ENCODE results near the gene ADPGK.

ADPGK gene

GRCh38 chr15:72787526-72787925 is 4.0 kb upstream of the ADPGK start:
- DNase-seq: no peak

DNA sequence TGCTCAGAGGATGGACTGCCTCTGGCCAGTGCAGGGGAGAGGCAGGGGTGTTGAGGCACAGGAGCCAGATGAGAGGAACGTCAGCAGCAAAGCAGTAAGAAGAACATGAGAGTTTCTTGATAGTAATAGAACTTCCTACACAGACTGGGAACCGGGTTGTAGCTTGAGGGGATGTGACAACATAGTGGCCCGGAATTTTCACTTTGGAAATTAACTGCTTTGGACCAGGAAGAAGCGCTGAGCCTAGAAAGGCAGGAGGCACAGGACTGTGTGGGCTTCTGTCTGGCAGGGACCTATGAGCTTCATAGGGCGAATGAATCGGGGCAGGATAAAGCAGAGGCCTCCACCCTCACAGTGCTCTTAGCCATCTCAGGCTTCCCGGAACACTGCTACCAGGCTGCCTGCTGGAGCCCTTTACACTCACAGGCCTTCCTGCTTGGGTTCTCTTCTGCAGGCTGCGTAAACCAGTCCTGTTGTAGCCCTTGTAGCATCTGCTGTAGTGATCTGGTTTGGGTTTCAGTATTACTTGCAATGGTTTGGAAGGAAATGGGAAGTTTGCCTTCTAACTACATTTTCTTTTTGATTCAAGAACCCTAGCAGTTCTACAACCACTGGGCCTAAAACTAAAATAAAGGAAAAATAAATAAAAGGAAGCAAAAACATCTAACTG is 3.3 kb upstream of the ADPGK start:
- DNase-seq: no peak

- DNase-seq: no peak
Observed at GRCh38 chr15:72786242-72786641, 2.7 kb upstream of the ADPGK start.

DNA sequence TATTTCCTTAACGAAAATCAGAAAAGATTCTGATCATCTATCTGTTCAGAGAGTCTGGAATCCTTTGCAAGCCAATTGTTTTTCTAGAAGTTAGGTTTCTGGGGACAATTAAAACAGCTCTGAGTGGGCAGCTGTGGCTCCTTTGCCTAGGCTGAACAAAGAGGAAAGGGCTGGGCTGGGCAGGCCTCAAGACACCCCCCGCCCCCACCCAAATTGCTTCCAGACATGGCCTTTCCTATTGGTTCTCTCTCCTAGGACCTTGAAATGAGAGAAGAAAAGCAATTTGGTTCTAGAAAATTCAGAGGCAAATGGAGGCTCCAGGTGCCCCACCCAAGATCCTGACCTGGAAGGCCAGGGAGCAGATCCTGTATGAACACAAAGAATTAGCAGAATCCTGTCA is 2.3 kb upstream of the ADPGK start:
- DNase-seq: no peak

GRCh38 chr15:72785432-72785831 is 1.9 kb upstream of the ADPGK start:
- DNase-seq: no peak

DNA sequence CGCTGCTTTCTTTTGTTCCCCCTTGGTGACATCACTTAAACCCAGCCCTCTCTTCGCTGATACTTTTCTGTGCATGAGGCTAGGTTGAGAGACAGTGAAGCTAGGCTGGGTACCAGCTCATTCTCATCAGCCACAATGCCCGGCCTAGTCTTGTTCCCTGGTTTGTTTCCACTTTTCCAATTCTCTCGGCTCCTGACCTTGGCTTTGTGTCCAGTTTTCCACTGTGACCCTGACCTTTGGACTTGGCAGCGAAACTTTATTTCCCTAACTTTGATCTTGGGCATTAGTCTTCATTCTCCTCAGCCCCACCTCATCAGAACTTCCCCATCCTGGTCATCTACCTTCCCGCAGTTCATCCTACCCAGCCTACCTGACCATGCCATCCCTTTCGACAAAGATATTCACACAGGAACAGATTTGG is 908 bp upstream of the ADPGK start:
- DNase-seq: no peak

GRCh38 chr15:72783004-72783639 is 436 bp downstream of the ADPGK start:
- peak in 1 of 2 experiments; percentile 52 for DNase-seq

GRCh38 chr15:72782274-72783003 is 1.1 kb downstream of the ADPGK start:
- no peak for DNase-seq

- DNase-seq: no peak
Observed at GRCh38 chr15:72781631-72782030, 1.9 kb downstream of the ADPGK start.

DNA sequence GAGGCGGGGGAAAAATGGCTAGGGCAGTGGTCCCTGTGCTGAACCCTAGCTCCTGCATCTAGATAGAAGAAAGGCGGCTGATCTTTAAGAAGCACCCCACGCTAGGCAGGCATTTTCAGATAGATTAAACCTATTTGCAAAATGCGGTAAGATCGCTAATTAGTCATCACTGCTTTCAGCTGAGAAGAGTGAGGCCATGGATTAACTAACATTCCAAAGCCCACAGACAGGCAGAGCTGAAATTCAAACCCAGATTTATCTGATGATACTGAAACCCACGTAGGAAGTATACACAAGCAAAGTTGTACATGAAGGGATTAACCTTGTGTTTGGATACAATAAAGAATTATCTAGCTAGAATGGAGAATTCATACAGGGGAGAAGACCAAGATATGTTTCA is 4.8 kb downstream of the ADPGK start:
- no peak for DNase-seq

DNA sequence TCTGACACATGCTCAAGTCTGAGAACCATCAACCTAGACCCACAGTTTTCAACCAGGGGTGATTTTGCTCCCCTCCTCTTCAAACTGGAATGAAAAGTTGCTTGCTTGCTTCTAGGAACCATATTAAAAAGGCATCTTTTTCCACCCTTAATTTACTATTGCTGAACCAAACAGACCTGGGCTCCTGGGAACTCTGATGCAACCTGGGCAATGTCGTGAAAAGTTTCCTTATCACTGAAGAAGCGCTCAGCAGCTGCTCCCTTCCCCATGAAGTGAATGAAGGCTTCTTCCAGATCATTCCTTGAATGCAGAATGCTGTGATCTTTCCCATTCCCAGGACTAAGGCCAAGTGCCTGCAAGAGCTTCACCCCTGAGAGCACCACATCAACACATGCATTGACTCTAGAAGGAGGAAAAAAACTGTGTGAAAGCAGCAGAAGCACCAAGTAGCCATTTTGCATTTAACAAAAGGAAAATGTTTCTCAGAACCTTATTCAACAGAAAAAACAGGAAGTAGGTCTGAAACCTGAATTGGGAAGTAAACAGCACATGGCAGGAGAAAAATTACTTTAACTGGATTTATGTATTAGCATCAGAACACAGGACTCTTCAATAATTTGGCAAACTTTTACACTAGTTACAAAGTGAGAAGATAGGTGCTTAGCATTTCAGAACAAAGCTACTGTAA is 8.7 kb downstream of the ADPGK start:
- no peak for DNase-seq

- no peak for DNase-seq
Observed at GRCh38 chr15:72771329-72771725, 12.2 kb downstream of the ADPGK start.

DNA sequence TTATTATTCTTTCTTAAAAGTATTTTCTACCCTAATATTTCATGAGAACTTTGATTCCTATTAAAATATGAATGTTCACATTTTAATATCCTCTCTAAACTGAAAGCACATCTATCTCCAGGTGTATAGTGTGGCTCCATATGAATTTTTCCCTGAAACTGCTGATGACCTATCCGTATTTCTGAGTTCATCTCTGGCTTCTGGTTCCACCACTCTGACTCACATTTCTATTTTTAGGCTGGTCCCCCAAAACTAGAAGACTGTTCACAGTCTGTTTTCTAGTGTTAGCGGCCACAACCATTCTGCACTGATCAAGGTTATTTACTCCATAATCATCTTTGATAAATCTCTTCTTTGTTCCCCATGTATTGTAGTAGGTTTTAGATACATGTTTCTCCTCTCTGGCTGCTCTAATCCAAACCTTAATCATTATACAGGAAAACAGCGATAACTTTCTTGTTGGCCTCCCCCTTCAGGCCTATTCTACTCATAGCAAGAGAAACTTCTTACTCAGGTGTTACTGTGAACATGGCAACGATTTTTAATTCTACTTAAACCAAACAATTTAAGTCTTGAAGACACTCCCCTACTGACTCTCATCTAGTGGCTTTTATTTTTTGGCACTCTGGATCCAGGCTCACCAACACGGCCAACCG is 12.8 kb downstream of the ADPGK start:
- DNase-seq: no peak

DNA sequence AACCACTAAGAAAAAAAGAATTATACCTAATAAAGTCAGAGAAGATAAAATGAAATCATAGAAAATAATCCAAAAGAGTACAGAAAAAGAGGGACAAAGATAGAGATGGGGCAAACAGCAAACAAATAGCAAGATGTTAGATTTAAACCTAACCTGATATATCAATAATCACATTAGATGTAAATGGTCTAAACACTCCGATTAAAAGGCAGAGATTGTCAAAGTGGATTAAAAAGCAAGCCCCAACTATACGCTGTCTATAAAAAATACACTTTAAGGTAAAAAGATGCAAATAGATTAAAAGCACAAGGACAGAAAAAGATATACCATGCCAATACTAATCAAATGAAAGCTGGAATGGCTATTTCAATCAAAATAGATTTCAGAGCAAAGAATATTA is 16.8 kb downstream of the ADPGK start:
- DNase-seq: no peak

- DNase-seq: no peak
Observed at GRCh38 chr15:72766025-72766424, 17.5 kb downstream of the ADPGK start.

DNA sequence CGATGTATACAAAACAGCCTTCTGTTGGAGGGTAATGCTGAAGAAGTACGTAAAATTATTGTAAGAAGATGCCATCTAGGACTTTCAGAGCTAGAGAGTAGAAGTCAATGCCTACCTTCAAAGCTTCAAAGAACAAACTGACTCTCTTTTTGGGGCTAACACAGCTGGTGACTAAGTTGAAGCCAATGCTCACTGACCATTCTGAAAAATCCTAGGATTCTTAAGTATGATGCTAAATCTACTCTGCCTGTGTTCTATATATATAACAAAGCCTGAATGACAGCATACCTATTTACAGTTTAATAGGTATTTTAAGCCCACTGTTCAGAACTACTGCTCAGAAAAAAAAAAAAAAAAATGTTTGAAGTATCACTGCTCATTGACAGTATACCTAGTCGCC is 18.9 kb downstream of the ADPGK start:
- DNase-seq: no peak

- DNase-seq: no peak
Observed at GRCh38 chr15:72760590-72761260, 22.8 kb downstream of the ADPGK start.

DNA sequence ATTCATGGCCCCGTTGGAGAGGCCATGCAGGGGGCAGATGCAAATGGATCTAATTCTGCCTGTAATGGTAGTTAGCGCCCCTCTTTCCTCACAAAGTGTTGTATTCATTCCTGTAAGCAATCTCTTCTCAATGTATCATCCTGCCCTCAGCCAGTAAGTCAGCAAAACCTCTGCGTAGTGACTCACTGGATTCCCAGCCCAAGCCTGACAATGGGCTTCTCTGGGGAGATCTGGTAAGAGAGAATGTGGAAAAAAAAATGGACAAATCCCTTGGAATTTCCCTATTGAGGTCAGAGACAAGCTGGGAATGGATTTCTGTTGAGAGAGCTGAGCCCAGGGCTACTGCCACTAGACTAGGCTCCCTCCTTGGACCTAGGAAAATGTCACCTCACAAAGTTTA is 25.4 kb downstream of the ADPGK start:
- DNase-seq: no peak

DNA sequence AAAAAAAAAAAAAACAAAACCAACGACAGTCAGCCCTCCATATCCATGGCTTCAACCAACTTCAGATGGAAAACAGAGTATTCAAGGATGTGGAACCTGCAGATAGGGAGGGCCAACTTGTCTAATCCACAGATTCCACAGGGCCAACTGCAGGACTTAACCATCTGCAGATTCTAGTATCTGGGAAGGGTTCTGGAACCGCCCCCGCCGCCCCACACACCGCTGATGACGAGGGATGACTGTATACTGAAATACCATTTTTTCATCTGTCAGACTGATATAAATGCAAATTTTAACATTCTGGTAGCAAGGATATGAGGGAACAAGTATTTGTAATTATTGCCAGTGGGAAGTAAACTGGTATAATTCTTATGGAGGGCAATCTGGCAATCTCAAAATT is 29.5 kb downstream of the ADPGK start:
- no peak for DNase-seq

DNA sequence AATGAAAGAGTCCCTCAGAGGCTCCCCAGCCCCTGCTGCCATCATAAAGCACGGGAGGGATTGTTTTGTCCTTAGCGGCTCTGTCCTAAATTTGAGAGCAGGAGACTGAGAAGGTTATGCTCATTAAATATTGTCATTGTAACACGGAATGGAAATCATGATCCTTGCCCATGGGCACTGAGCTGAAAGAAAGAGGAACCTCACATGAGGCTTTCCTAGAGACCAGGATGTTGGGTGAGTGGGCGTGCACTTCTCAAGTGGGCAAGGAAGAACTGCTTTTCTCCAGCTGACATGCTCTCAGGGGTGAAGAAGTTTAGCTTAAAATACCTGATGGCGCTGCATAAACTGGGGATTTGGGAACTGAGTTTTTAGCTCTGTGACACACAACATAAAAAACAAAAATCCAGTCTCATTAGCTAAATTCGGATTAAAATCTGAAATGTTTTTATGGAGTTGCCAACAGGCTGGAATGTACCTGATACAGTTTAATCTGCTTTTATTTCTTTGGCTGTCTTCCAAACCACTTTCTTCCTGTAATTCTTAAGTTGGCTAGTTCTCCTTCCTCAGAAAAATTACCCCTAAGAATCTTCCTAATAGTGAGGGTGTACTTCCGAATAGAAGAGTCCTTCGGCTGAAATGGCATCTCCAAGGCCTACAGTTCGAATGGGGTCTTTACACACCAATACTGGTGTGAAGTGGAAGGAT is 31.7 kb downstream of the ADPGK start:
- DNase-seq: no peak

- no peak for DNase-seq
Observed at GRCh38 chr15:72749700-72750099, 33.9 kb downstream of the ADPGK start.

GRCh38 chr15:72740219-72740618 is 43.3 kb downstream of the ADPGK start:
- DNase-seq: no peak
